Testis (tissue), 3 donors: ENCODE data around the gene PMM1. TPM values are rescaled to one million over a fixed set of nuclear protein-coding genes. Genes with fewer than 3 reads are reported as not detected.

Experiments used
- DNase-seq: peaks from one replicate; pipeline ENCODE4 v3.0.0-alpha.2; 2019
- H3K27ac ChIP-seq, 2 donors: fragments of 200-600 bp; sonication (generic); one replicate each; pipeline ENCODE4 v1.5.1; 2019
- H3K27me3 ChIP-seq: fragments of 200-600 bp; sonication (generic); one replicate; pipeline ENCODE4 v1.5.1; 2019
- H3K36me3 ChIP-seq: fragments of 200-600 bp; sonication (generic); one replicate; pipeline ENCODE4 v1.5.1; 2017; ENCODE audit warnings: low read depth; ENCODE audit errors: missing control alignments
- H3K4me1 ChIP-seq: fragments of 200-600 bp; sonication (generic); one replicate; pipeline ENCODE4 v1.5.1; 2019
- H3K4me3 ChIP-seq, 2 donors: fragments of 200-600 bp; sonication (generic); one replicate each; pipeline ENCODE4 v1.5.1; 2017 to 2019
- H3K9me3 ChIP-seq: fragments of 200-600 bp; sonication (generic); one replicate; pipeline ENCODE4 v1.5.1; 2017
- CTCF ChIP-seq, 3 experiments: fragments of 450-650 bp in 2 of 3; fragments of 200-600 bp in 1 of 3; sonication (generic) in 1 of 3; IDR thresholded peaks; one replicate each; pipeline ENCODE4 v1.5.1; 2016 to 2019; ENCODE audit warnings: antibody characterized with exemption in 3 of 3, mild to moderate bottlenecking in 2 of 3, moderate library complexity in 1 of 3
- POLR2A ChIP-seq: fragments of 450-650 bp; IDR thresholded peaks from one replicate; pipeline ENCODE4 v1.6.1; 2017; ENCODE audit warnings: antibody characterized with exemption, mild to moderate bottlenecking, moderate library complexity
- WGBS, 2 donors: methylation state at CpG; one replicate each; pipeline ENCODE4 v1.1.5; 2018; 5-methylcytosine and 5-hydroxymethylcytosine counted together
- intact Hi-C: fragments of 100-400 bp; cut with DNase I; formaldehyde crosslinking; loops from one replicate; pipeline ENCODE4 v1.15.1; 2023; ENCODE audit warnings: low total_unique reads
- polyA plus RNA-seq: library from polyadenylated mRNA; stranded (reverse); fragments of 350-450 nt; fragmentation: Illumina TruSeq; extraction: RNeasy Lipid Tissue Mini Kit (QIAGEN cat#74804); gene quantifications from one replicate; pipeline ENCODE4 v1.2.3, GENCODE V29; 2014; ENCODE audit warnings: low read depth, low replicate concordance; ENCODE audit not compliant: insufficient read depth
- total RNA-seq, 2 donors: library from RNA; depleted of rRNA; stranded (reverse); fragments of >200 nt; gene quantifications; one replicate each; pipeline ENCODE4 v1.2.3, GENCODE V29; 2016

PMM1 gene
- total and polyA plus RNA-seq, 3 donors from 2014 or later = 44.4 to 82.2 (median 45.7) TPM

GRCh38 chr22:41539146-41540005 lies 50.3 kb downstream of the PMM1 start:
- H3K27ac ChIP-seq = no peak overlapping the region
- H3K9me3 ChIP-seq = no peaks in the 10 kb centered on the region
- intact Hi-C loops = no loop called here
- TF ChIP-seq CTCF (IDR thresholded peaks at IDR 0.05) = no peak
- H3K27me3 ChIP-seq = no peaks in the 10 kb centered on the region
- H3K4me1 ChIP-seq = peaks cover 21% of the 10 kb centered on the region
- no peaks in the 10 kb centered on the region for H3K36me3 ChIP-seq
- no peak overlapping the region for H3K4me3 ChIP-seq
- no peak for DNase-seq
- 72 to 74% methylated on average over 9 to 13 of the region's 13 CpGs for whole genome bisulfite sequencing, 2 donors

DNA sequence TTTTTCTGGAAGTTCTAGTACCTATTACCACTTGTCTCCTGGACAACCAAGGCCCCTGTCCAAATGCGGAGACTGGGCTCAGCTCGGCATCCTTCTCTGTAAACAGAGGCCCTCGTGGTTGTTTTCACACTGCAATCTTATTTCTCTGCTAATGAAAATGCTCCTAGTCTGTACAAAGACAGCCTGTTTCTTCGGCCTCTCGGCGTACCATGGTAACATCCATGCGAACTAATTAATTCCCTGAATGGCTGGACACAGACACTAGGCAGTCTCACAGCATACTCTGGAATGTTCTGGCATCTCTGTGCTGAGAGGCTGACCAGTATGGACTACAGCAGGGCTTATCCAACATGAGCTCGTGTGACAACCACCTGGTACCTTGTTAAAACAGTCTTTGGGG lies 51.1 kb downstream of the PMM1 start:
- intact Hi-C loops = no loop called here
- DNase-seq = no peak
- Histone ChIP-seq H3K27me3 (no peaks in the 10 kb centered on the region), H3K4me3 (no peak overlapping the region), H3K4me1 (peaks cover 20% of the 10 kb centered on the region), H3K27ac (no peak overlapping the region), H3K9me3 (no peaks in the 10 kb centered on the region), H3K36me3 (no peaks in the 10 kb centered on the region)
- no peak for TF ChIP-seq POLR2A
- TF ChIP-seq CTCF (IDR thresholded peaks at IDR 0.05) = no peak
- WGBS, 2 donors = 84 to 88% methylated on average over 8 of the region's 8 CpGs

DNA sequence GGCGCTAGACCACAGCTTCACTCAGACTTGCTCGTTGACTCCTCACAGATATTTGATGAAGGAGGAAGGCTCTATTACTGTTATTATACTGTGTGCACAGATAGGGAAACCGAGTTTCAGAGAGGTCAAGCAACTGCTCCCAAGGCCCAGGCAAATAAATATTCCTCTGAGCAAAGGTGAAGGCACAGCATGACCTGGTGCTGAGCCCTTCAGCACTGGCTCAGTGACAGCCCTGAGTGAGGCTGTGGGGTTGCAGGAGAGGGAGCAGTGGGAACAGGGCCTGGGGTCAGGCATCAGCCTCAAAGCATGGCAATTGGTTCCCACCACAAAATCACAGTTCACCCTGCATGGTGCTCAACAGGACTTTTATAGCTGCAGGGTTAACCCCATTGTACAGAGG lies 52.4 kb downstream of the PMM1 start:
- intact Hi-C loops = no loop called here
- no peaks in the 10 kb centered on the region for H3K36me3 ChIP-seq
- TF ChIP-seq POLR2A (no peak), CTCF (IDR thresholded peaks at IDR 0.05) (no peak)
- no peaks in the 10 kb centered on the region for H3K9me3 ChIP-seq
- DNase-seq = no peak
- no peak overlapping the region for H3K4me3 ChIP-seq
- no peaks in the 10 kb centered on the region for H3K27me3 ChIP-seq
- WGBS, 2 donors = 71 to 83% methylated on average over 1 to 3 of the region's 3 CpGs
- peaks cover 9% of the 10 kb centered on the region for H3K4me1 ChIP-seq
- no peak overlapping the region for H3K27ac ChIP-seq

- intact Hi-C loops = no loop called here
- Histone ChIP-seq H3K4me1 (peaks cover 2% of the 10 kb centered on the region), H3K36me3 (no peaks in the 10 kb centered on the region), H3K4me3 (no peak overlapping the region), H3K9me3 (no peaks in the 10 kb centered on the region), H3K27me3 (no peaks in the 10 kb centered on the region), H3K27ac (no peak overlapping the region)
- WGBS, 2 donors = 92 to 94% methylated on average over 5 of the region's 5 CpGs
- no peak for TF ChIP-seq CTCF (IDR thresholded peaks at IDR 0.05)
- TF ChIP-seq POLR2A = no peak
- no peak for DNase-seq
Measured at GRCh38 chr22:41535244-41535643, 54.4 kb downstream of the PMM1 start.

GRCh38 chr22:41534219-41534618 lies 55.4 kb downstream of the PMM1 start:
- 88 to 91% methylated on average over 7 to 8 of the region's 8 CpGs for WGBS, 2 donors
- H3K9me3 ChIP-seq = no peaks in the 10 kb centered on the region
- H3K36me3 ChIP-seq = no peaks in the 10 kb centered on the region
- no peak overlapping the region for H3K4me3 ChIP-seq
- peaks cover 4% of the 10 kb centered on the region for H3K4me1 ChIP-seq
- TF ChIP-seq POLR2A (no peak), CTCF (IDR thresholded peaks at IDR 0.05) (no peak)
- H3K27me3 ChIP-seq = no peaks in the 10 kb centered on the region
- DNase-seq = no peak
- no peak overlapping the region for H3K27ac ChIP-seq
- intact Hi-C loops = no loop called here
